MM.1S (cell line): ENCODE results near the gene EPSTI1.

ENCODE experiments used
- EZH2 ChIP-seq: fragments of 300-600 bp; sonication (generic); optimal IDR thresholded peaks from 2 replicates; pipeline ENCODE3; 2017; ENCODE audit warnings: low read depth, mild to moderate bottlenecking, antibody characterized with exemption, low read length, mixed read lengths
- EZH2phosphoT487 ChIP-seq: fragments of 300-600 bp; sonication (generic); IDR thresholded peaks from 2 replicates; pipeline ENCODE4 v1.6.1; 2018; ENCODE audit warnings: antibody characterized with exemption, low read length
- TF ChIP-seq, protein P1 (sequence below): fragments of 300-600 bp; sonication (generic); IDR thresholded peaks from 2 replicates; pipeline ENCODE4 v1.5.1; 2016; ENCODE audit warnings: antibody characterized with exemption, low read length, mixed read lengths

DNA sequence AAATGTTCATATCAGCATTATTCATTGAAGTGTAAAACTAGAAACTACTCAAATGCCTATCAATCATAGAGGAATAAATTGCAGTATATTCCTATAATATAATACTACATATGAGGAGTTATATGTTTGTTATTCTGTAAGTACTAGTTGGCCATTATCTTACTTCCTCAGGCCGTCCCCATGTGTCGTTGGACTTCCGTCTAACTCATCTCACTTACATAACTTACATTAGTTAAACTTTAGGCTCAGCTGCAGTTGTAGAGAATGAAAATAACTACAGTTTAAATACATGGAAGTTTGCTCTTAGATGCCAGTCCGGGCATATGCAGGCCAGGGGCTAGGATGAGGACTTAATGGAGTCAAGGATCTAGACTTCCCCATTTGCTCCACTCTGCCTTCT, 8.6 kb upstream of the EPSTI1 start:
- TF ChIP-seq, protein P1, sequence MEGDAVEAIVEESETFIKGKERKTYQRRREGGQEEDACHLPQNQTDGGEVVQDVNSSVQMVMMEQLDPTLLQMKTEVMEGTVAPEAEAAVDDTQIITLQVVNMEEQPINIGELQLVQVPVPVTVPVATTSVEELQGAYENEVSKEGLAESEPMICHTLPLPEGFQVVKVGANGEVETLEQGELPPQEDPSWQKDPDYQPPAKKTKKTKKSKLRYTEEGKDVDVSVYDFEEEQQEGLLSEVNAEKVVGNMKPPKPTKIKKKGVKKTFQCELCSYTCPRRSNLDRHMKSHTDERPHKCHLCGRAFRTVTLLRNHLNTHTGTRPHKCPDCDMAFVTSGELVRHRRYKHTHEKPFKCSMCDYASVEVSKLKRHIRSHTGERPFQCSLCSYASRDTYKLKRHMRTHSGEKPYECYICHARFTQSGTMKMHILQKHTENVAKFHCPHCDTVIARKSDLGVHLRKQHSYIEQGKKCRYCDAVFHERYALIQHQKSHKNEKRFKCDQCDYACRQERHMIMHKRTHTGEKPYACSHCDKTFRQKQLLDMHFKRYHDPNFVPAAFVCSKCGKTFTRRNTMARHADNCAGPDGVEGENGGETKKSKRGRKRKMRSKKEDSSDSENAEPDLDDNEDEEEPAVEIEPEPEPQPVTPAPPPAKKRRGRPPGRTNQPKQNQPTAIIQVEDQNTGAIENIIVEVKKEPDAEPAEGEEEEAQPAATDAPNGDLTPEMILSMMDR: no peak
- TF ChIP-seq EZH2phosphoT487 (no peak), EZH2 (no peak)
